Mucosa of descending colon (tissue), 3 donors: Measurements from ENCODE around the gene VPS8. TPM values are rescaled to one million over a fixed set of nuclear protein-coding genes. Genes with fewer than 3 reads are reported as not detected.

Experiments
- ATAC-seq: fragments of 200-7000 bp; cut with Tn5 transposase; one replicate; pipeline ENCODE4 v1.9.1; 2020; ENCODE audit warnings: mild to moderate bottlenecking, moderate library complexity
- DNase-seq, 3 donors: peaks; one replicate each; pipeline ENCODE4 v3.0.0-alpha.2; 2020
- H3K36me3 ChIP-seq: fragments of 200-600 bp; one replicate; pipeline ENCODE4 v1.8.0; 2021; ENCODE audit warnings: low read depth, mild to moderate bottlenecking
- H3K4me1 ChIP-seq: fragments of 200-600 bp; one replicate; pipeline ENCODE4 v1.8.0; 2021; ENCODE audit warnings: low read depth, mild to moderate bottlenecking
- H3K4me3 ChIP-seq: fragments of 200-600 bp; one replicate; pipeline ENCODE4 v1.8.0; 2021; ENCODE audit warnings: mild to moderate bottlenecking
- H3K9me3 ChIP-seq: fragments of 200-600 bp; one replicate; pipeline ENCODE4 v1.8.0; 2021; ENCODE audit warnings: mild to moderate bottlenecking
- CTCF ChIP-seq: fragments of 200-600 bp; IDR thresholded peaks from one replicate; pipeline ENCODE4 v1.8.0; 2022; ENCODE audit warnings: antibody characterized with exemption, mild to moderate bottlenecking
- intact Hi-C, 2 donors: fragments of 100-400 bp; cut with DNase I in 1 of 2; cut with micrococcal nuclease in 1 of 2; formaldehyde crosslinking; loops; one replicate each; pipeline versions ENCODE4 v1.11.0 to v1.11.1; 2022; cut with DNase I, micrococcal nuclease
- total RNA-seq, 3 donors: library from RNA; stranded (reverse); fragmentation: NEBNext Ultra II Directional in 2 of 3; extraction: Animal tissue kit (Norgen Biotek cat#: 25700) in 2 of 3; gene quantifications; one replicate each; pipeline versions ENCODE4 v1.2.1 to v1.2.4, GENCODE V29; 2021 to 2023
- donor health status: DM: no; HTN: no; CAD: no; lungs with moderate emphysema.
- donor health status: DM: no; HTN: no; CAD: no.
- donor health status: DM: no; HTN: yes; CAD: no.

The VPS8 gene
- total RNA-seq, 3 donors from 2014 or later, result 57.6 to 92.6 (median 74.7) TPM

GRCh38 chr3:185058796-185059195 lies 246.8 kb downstream of the VPS8 start:
- no peaks in the 10 kb centered on the region for H3K36me3 ChIP-seq
- no peak for TF ChIP-seq CTCF
- intact Hi-C loops, result no loop called here
- no peaks in the 10 kb centered on the region for H3K4me1 ChIP-seq
- peaks cover 16% of the 10 kb centered on the region for H3K9me3 ChIP-seq
- H3K4me3 ChIP-seq, result no peak overlapping the region
- DNase-seq (no peak), ATAC-seq (no peak)

GRCh38 chr3:185059766-185060165 lies 247.8 kb downstream of the VPS8 start:
- Histone ChIP-seq H3K4me1 (no peaks in the 10 kb centered on the region), H3K9me3 (peaks cover 16% of the 10 kb centered on the region), H3K36me3 (no peaks in the 10 kb centered on the region), H3K4me3 (no peak overlapping the region)
- intact Hi-C loops, result loop anchor here in 1 of 2 donors (10.0 kb wide), 1 partner anchor 115 kb away; no protein-coding TSS in a partner anchor
- TF ChIP-seq CTCF, result no peak
- no peak for DNase-seq
- ATAC-seq, result no peak

- Histone ChIP-seq H3K4me3 (no peak overlapping the region), H3K4me1 (no peaks in the 10 kb centered on the region), H3K36me3 (no peaks in the 10 kb centered on the region), H3K9me3 (peaks cover 16% of the 10 kb centered on the region)
- ATAC-seq, result no peak
- DNase-seq, result no peak
- no peak for TF ChIP-seq CTCF
- intact Hi-C loops, result loop anchor here in 1 of 2 donors (10.0 kb wide), 1 partner anchor 114 kb away; no protein-coding TSS in a partner anchor
Measured at GRCh38 chr3:185060655-185061054, 248.7 kb downstream of the VPS8 start.

- Histone ChIP-seq H3K4me1 (no peaks in the 10 kb centered on the region), H3K9me3 (peaks cover 10% of the 10 kb centered on the region), H3K36me3 (no peaks in the 10 kb centered on the region), H3K4me3 (no peak overlapping the region)
- TF ChIP-seq CTCF, result no peak
- DNase-seq (no peak), ATAC-seq (no peak)
- intact Hi-C loops, result loop anchor here in 1 of 2 donors (10.0 kb wide), 1 partner anchor 113 kb away; no protein-coding TSS in a partner anchor
Measured at GRCh38 chr3:185062191-185062590, 250.2 kb downstream of the VPS8 start.

- no peak for ATAC-seq
- no peak for DNase-seq
- no peak overlapping the region for H3K4me3 ChIP-seq
- no peaks in the 10 kb centered on the region for H3K9me3 ChIP-seq
- peaks cover 2% of the 10 kb centered on the region for H3K4me1 ChIP-seq
- intact Hi-C loops, result loop anchor here in 1 of 2 donors (10.0 kb wide), 1 partner anchor 111 kb away; no protein-coding TSS in a partner anchor
- H3K36me3 ChIP-seq, result no peaks in the 10 kb centered on the region
- TF ChIP-seq CTCF, result no peak
Measured at GRCh38 chr3:185063431-185063830, 251.5 kb downstream of the VPS8 start.

- DNase-seq (no peak), ATAC-seq (no peak)
- intact Hi-C loops, result loop anchor here in 1 of 2 donors (10.0 kb wide), 1 partner anchor 110 kb away; no protein-coding TSS in a partner anchor
- no peaks in the 10 kb centered on the region for H3K36me3 ChIP-seq
- no peaks in the 10 kb centered on the region for H3K9me3 ChIP-seq
- no peak overlapping the region for H3K4me3 ChIP-seq
- peaks cover 16% of the 10 kb centered on the region for H3K4me1 ChIP-seq
- TF ChIP-seq CTCF, result no peak
Measured at GRCh38 chr3:185065059-185065458, 253.1 kb downstream of the VPS8 start.
